Uterus (tissue), 4 donors: ENCODE measurements around the gene CSKMT. TPM values are rescaled to one million over a fixed set of nuclear protein-coding genes. Genes with fewer than 3 reads are reported as not detected.
"Not testable (repeated sequence)": the region's sequence is repeated elsewhere in the genome, so short reads cannot be mapped to it uniquely, and the experiment has no call there.

ENCODE experiments used
- DNase-seq, 2 donors: peaks; one replicate each; pipeline ENCODE4 v3.0.0-alpha.2; 2019 to 2020
- H3K27ac ChIP-seq, 2 donors: fragments of 200-600 bp; sonication (generic); 1 replicate in 1 of 2; 2 replicates in 1 of 2; pipeline ENCODE4 v1.5.1; 2016 to 2018
- H3K27me3 ChIP-seq, 2 donors: fragments of 200-600 bp; sonication (generic); one replicate each; pipeline ENCODE4 v1.5.1; 2018 to 2019; ENCODE audit warnings: control low read depth in 1 of 2
- H3K36me3 ChIP-seq, 2 donors: fragments of 200-600 bp; sonication (generic); one replicate each; pipeline ENCODE4 v1.5.1; 2019; ENCODE audit warnings: control low read depth in 1 of 2
- H3K4me1 ChIP-seq, 2 donors: fragments of 200-600 bp; sonication (generic); one replicate each; pipeline ENCODE4 v1.5.1; 2018 to 2019; ENCODE audit warnings: control low read depth in 1 of 2
- H3K4me3 ChIP-seq, 2 donors: fragments of 200-600 bp; sonication (generic); 1 replicate in 1 of 2; 2 replicates in 1 of 2; pipeline ENCODE4 v1.5.1; 2018 to 2019; ENCODE audit warnings: mild to moderate bottlenecking in 1 of 2
- H3K9me3 ChIP-seq, 2 donors: fragments of 200-600 bp; sonication (generic); one replicate each; pipeline ENCODE4 v1.5.1; 2019; ENCODE audit warnings: control low read depth in 1 of 2
- CTCF ChIP-seq, 4 experiments: fragments of 200-600 bp in 2 of 4; fragments of 450-650 bp in 2 of 4; sonication (generic) in 2 of 4; IDR thresholded peaks; one replicate each; pipeline ENCODE4 v1.5.1; 2016 to 2019; ENCODE audit warnings: antibody characterized with exemption in 4 of 4, mild to moderate bottlenecking in 2 of 4, moderate library complexity in 1 of 4
- POLR2A ChIP-seq, 2 donors: fragments of 450-650 bp; IDR thresholded peaks; one replicate each; pipeline ENCODE4 v1.6.1; 2016; ENCODE audit warnings: antibody characterized with exemption in 2 of 2, mild to moderate bottlenecking in 1 of 2, moderate library complexity in 1 of 2
- intact Hi-C: fragments of 100-400 bp; cut with DNase I; formaldehyde crosslinking; loops from one replicate; pipeline ENCODE4 v1.15.1; 2023; ENCODE audit warnings: low total_unique reads
- total RNA-seq, 4 donors: library from RNA; depleted of rRNA in 3 of 4; stranded (reverse); fragments of >200 nt in 3 of 4; gene quantifications; one replicate each; pipeline versions ENCODE4 v1.1.0 to v1.2.4, GENCODE V29; 2014 to 2023
- donor health status: DM: yes; HTN: yes; CAD: no.

CSKMT gene
- total RNA-seq, 4 donors from 2014 or later = 7.7 to 25.9 (median 12.6) TPM; not detected in 1

GRCh38 chr11:62667460-62667859 is 2.3 kb downstream of the CSKMT start:
- H3K36me3 ChIP-seq = no peaks in the 10 kb centered on the region
- H3K4me3 ChIP-seq = no peak overlapping the region
- H3K27me3 ChIP-seq = no peaks in the 10 kb centered on the region
- peaks cover 9 to 12% of the 10 kb centered on the region in 2 donors for H3K4me1 ChIP-seq
- H3K9me3 ChIP-seq = no peaks in the 10 kb centered on the region
- TF ChIP-seq POLR2A (IDR thresholded peaks at IDR 0.05) = no peak
- no peak for TF ChIP-seq CTCF (IDR thresholded peaks at IDR 0.05)
- peak overlapping the region; percentile 7 to 12 for H3K27ac ChIP-seq
- intact Hi-C loops = no loop called here
- DNase-seq = no peak

- Histone ChIP-seq H3K4me1 (peaks cover 9 to 15% of the 10 kb centered on the region in 2 donors), H3K9me3 (no peaks in the 10 kb centered on the region), H3K4me3 (no peak overlapping the region), H3K36me3 (no peaks in the 10 kb centered on the region), H3K27me3 (no peaks in the 10 kb centered on the region), H3K27ac (no peak overlapping the region)
- TF ChIP-seq CTCF (IDR thresholded peaks at IDR 0.05) = no peak
- TF ChIP-seq POLR2A (IDR thresholded peaks at IDR 0.05) = no peak
- intact Hi-C loops = no loop called here
- DNase-seq = no peak
Observed at GRCh38 chr11:62669420-62670161, 4.5 kb downstream of the CSKMT start.

- H3K4me1 ChIP-seq = peaks cover 9 to 12% of the 10 kb centered on the region in 2 donors
- no peaks in the 10 kb centered on the region for H3K9me3 ChIP-seq
- H3K4me3 ChIP-seq = peak overlapping the region; percentile 70 to 73
- no peaks in the 10 kb centered on the region for H3K27me3 ChIP-seq
- no peak for TF ChIP-seq POLR2A (IDR thresholded peaks at IDR 0.05)
- DNase-seq = no peak
- peak overlapping the region; percentile 82 to 87 for H3K27ac ChIP-seq
- intact Hi-C loops = no loop called here
- no peaks in the 10 kb centered on the region for H3K36me3 ChIP-seq
Observed at GRCh38 chr11:62671236-62671607, 6.1 kb downstream of the CSKMT start.

GRCh38 chr11:62671608-62672389 is 6.7 kb downstream of the CSKMT start, which contains the start of the genes LBHD1 and UQCC3:
Gene LBHD1, minus strand, starts transcription at chr11:62672267. Its CDS starts 2,236 bp downstream, at chr11:62670031.
Gene UQCC3, plus strand, starts transcription at chr11:62671673. Its CDS starts 73 bp downstream, at chr11:62671746.
- Histone ChIP-seq H3K27me3 (no peaks in the 10 kb centered on the region), H3K27ac (peak within 1 kb of the TSS; percentile 82 to 87), H3K36me3 (no peaks in the 10 kb centered on the region), H3K4me3 (peak within 1 kb of the TSS; percentile 70 to 73), H3K9me3 (no peaks in the 10 kb centered on the region), H3K4me1 (peaks cover 4 to 6% of the 10 kb centered on the region in 2 donors)
- TF ChIP-seq POLR2A (IDR thresholded peaks at IDR 0.05) (peak in 1 of 2 donors; percentile 48), CTCF (IDR thresholded peaks at IDR 0.05) (peak in 1 of 4 experiments; percentile 24)
- peak; percentile 70 to 79 for DNase-seq
- intact Hi-C loops = no loop called here

- intact Hi-C loops = no loop called here
- no peak for TF ChIP-seq POLR2A (IDR thresholded peaks at IDR 0.05)
- TF ChIP-seq CTCF (IDR thresholded peaks at IDR 0.05) = no peak
- no peak for DNase-seq
- H3K27me3 ChIP-seq = no peaks in the 10 kb centered on the region
- H3K9me3 ChIP-seq = no peaks in the 10 kb centered on the region
- H3K36me3 ChIP-seq = no peaks in the 10 kb centered on the region
- H3K27ac ChIP-seq = no peak overlapping the region
- peaks cover 0 to 9% of the 10 kb centered on the region in 2 donors for H3K4me1 ChIP-seq
- H3K4me3 ChIP-seq = no peak overlapping the region
Observed at GRCh38 chr11:62673196-62673525, 8.0 kb downstream of the CSKMT start.

- H3K36me3 ChIP-seq, H3K4me3 ChIP-seq, H3K27me3 ChIP-seq, DNase-seq, intact Hi-C loops, H3K27ac ChIP-seq, H3K9me3 ChIP-seq: not testable (repeated sequence)
- H3K4me1 ChIP-seq = peaks cover 0 to 19% of the 10 kb centered on the region in 2 donors
Observed at GRCh38 chr11:62675415-62675814, 10.3 kb downstream of the CSKMT start.
